Activated T-cell treated with anti-CD3 and anti-CD28 coated beads, Interleukin-2, amount 50 U/mL, for 72 hours (primary cell): Measurements from ENCODE around the gene SLC39A6. TPM values are rescaled to one million over a fixed set of nuclear protein-coding genes. Genes with fewer than 3 reads are reported as not detected.
"Not testable (repeated sequence)": the region's sequence is repeated elsewhere in the genome, so short reads cannot be mapped to it uniquely, and the experiment has no call there.

Source experiments
- ATAC-seq, 2 donors: fragments of 150-1000 bp; cut with Tn5 transposase; replicated peaks in 1 of 2; 2 replicates each; pipeline ENCODE4 v1.10.0; 2021; ENCODE audit warnings: moderate library complexity in 2 of 2, mild to moderate bottlenecking in 1 of 2
- DNase-seq, 2 donors: peaks; one replicate each; pipeline ENCODE4 v3.0.0; 2021 to 2022; ENCODE audit warnings: mixed read lengths in 1 of 2
- H3K27ac Mint-ChIP-seq: one replicate; pipeline ENCODE4 v1.8.0; 2022; ENCODE audit warnings: mild to moderate bottlenecking, moderate library complexity, mixed read lengths
- H3K27me3 Mint-ChIP-seq: one replicate; pipeline ENCODE4 v1.8.0; 2022; ENCODE audit warnings: low read depth, mixed read lengths
- H3K36me3 Mint-ChIP-seq, 2 donors: one replicate each; pipeline ENCODE4 v1.8.0; 2022; ENCODE audit warnings: mixed read lengths in 2 of 2, mild to moderate bottlenecking in 1 of 2; ENCODE audit not compliant: insufficient read depth in 2 of 2
- H3K4me1 Mint-ChIP-seq: one replicate; pipeline ENCODE4 v1.8.0; 2022; ENCODE audit warnings: low read depth, mixed read lengths
- H3K4me3 Mint-ChIP-seq, 2 donors: one replicate each; pipeline ENCODE4 v1.8.0; 2022; ENCODE audit warnings: mild to moderate bottlenecking in 2 of 2, mixed read lengths in 2 of 2, moderate library complexity in 2 of 2
- H3K9me3 Mint-ChIP-seq, 2 donors: one replicate each; pipeline ENCODE4 v1.8.0; 2022; ENCODE audit warnings: mixed read lengths in 2 of 2
- total RNA-seq, 2 donors: library from RNA; stranded (reverse); gene quantifications; one replicate each; pipeline ENCODE4 v1.2.3, GENCODE V29; 2022

The SLC39A6 gene
- 10 to 100 TPM; 25.4 to 27.5 TPM for total RNA-seq

- ATAC-seq (peak; percentile 91), DNase-seq (peak; percentile 96)
- Mint-ChIP-seq H3K27me3 (no peaks in the 10 kb centered on the region), H3K36me3 (peaks cover 7 to 21% of the 10 kb centered on the region in 2 donors), H3K4me3 (peak within 1 kb of the TSS; percentile 94), H3K9me3 (no peaks in the 10 kb centered on the region), H3K4me1 (peaks cover 73% of the 10 kb centered on the region), H3K27ac (peak within 1 kb of the TSS; percentile 95)
These were observed at the start of gene SLC39A6, which contains the start of gene ELP2 for GRCh38 chr18:36129300-36130038. SLC39A6 (minus strand) TSS chr18:36129340; CDS start chr18:36127007, 2,333 bp downstream. ELP2 (plus strand) TSS chr18:36129899; CDS start chr18:36129934, 35 bp downstream.

GRCh38 chr18:36177913-36178312 is 48.8 kb upstream of the SLC39A6 start:
- Mint-ChIP-seq H3K27ac (no peak overlapping the region), H3K9me3 (no peaks in the 10 kb centered on the region), H3K4me3 (no peak overlapping the region), H3K4me1 (peaks cover 9% of the 10 kb centered on the region), H3K36me3 (peaks cover 4 to 18% of the 10 kb centered on the region in 2 donors), H3K27me3 (no peaks in the 10 kb centered on the region)
- DNase-seq (no peak), ATAC-seq (no peak)

- peak in 1 of 2 donors; percentile 38 for ATAC-seq
- no peaks in the 10 kb centered on the region for H3K27me3 Mint-ChIP-seq
- H3K27ac Mint-ChIP-seq: peak overlapping the region; percentile 1
- H3K4me1 Mint-ChIP-seq: peaks cover 9% of the 10 kb centered on the region
- no peak for DNase-seq
- no peaks in the 10 kb centered on the region for H3K9me3 Mint-ChIP-seq
- H3K4me3 Mint-ChIP-seq: no peak overlapping the region
- peaks cover 4 to 18% of the 10 kb centered on the region in 2 donors for H3K36me3 Mint-ChIP-seq
These were observed 47.6 kb upstream of the SLC39A6 start for GRCh38 chr18:36176711-36177110.

GRCh38 chr18:36176177-36176584 is 47.0 kb upstream of the SLC39A6 start:
- ATAC-seq (peak in 1 of 2 donors; percentile 35), DNase-seq (no peak)
- H3K4me1 Mint-ChIP-seq: peaks cover 9% of the 10 kb centered on the region
- H3K4me3 Mint-ChIP-seq: no peak overlapping the region
- no peak overlapping the region for H3K27ac Mint-ChIP-seq
- H3K36me3 Mint-ChIP-seq: peaks cover 4 to 18% of the 10 kb centered on the region in 2 donors
- no peaks in the 10 kb centered on the region for H3K27me3 Mint-ChIP-seq
- H3K9me3 Mint-ChIP-seq: no peaks in the 10 kb centered on the region

- DNase-seq: no peak
- Mint-ChIP-seq H3K27ac (no peak overlapping the region), H3K9me3 (no peaks in the 10 kb centered on the region), H3K4me1 (peaks cover 9% of the 10 kb centered on the region), H3K4me3 (no peak overlapping the region), H3K27me3 (no peaks in the 10 kb centered on the region), H3K36me3 (peaks cover 4 to 18% of the 10 kb centered on the region in 2 donors)
- ATAC-seq: no peak
These were observed 46.3 kb upstream of the SLC39A6 start for GRCh38 chr18:36175481-36175880.

GRCh38 chr18:36169938-36170337 is 40.8 kb upstream of the SLC39A6 start:
- no peaks in the 10 kb centered on the region for H3K9me3 Mint-ChIP-seq
- H3K27me3 Mint-ChIP-seq: no peaks in the 10 kb centered on the region
- DNase-seq (no peak), ATAC-seq (no peak)
- no peak overlapping the region for H3K4me3 Mint-ChIP-seq
- no peaks in the 10 kb centered on the region for H3K4me1 Mint-ChIP-seq
- peaks cover 5 to 7% of the 10 kb centered on the region in 2 donors for H3K36me3 Mint-ChIP-seq
- no peak overlapping the region for H3K27ac Mint-ChIP-seq

- not testable (repeated sequence) for H3K4me1 Mint-ChIP-seq, H3K27ac Mint-ChIP-seq, H3K27me3 Mint-ChIP-seq, H3K9me3 Mint-ChIP-seq, H3K4me3 Mint-ChIP-seq, ATAC-seq, DNase-seq
- peaks cover 10 to 18% of the 10 kb centered on the region in 2 donors for H3K36me3 Mint-ChIP-seq
These were observed 39.2 kb upstream of the SLC39A6 start for GRCh38 chr18:36168296-36168695.

- peak overlapping the region; percentile 27 for H3K27ac Mint-ChIP-seq
- H3K27me3 Mint-ChIP-seq: no peaks in the 10 kb centered on the region
- no peak for DNase-seq
- H3K4me3 Mint-ChIP-seq: no peak overlapping the region
- H3K36me3 Mint-ChIP-seq: peaks cover 10 to 18% of the 10 kb centered on the region in 2 donors
- ATAC-seq: no peak
- no peaks in the 10 kb centered on the region for H3K4me1 Mint-ChIP-seq
- H3K9me3 Mint-ChIP-seq: no peaks in the 10 kb centered on the region
These were observed 38.6 kb upstream of the SLC39A6 start for GRCh38 chr18:36167692-36168218.

- Mint-ChIP-seq H3K36me3 (peaks cover 13 to 29% of the 10 kb centered on the region in 2 donors), H3K4me3 (no peak overlapping the region), H3K9me3 (no peaks in the 10 kb centered on the region), H3K27me3 (no peaks in the 10 kb centered on the region), H3K27ac (no peak overlapping the region), H3K4me1 (peaks cover 9% of the 10 kb centered on the region)
- DNase-seq (no peak), ATAC-seq (no peak)
These were observed 33.8 kb upstream of the SLC39A6 start for GRCh38 chr18:36162981-36163380.

GRCh38 chr18:36160959-36161371 is 31.8 kb upstream of the SLC39A6 start:
- H3K36me3 Mint-ChIP-seq: peaks cover 11 to 31% of the 10 kb centered on the region in 2 donors
- H3K27ac Mint-ChIP-seq: peak overlapping the region; percentile 90
- H3K4me1 Mint-ChIP-seq: peaks cover 9% of the 10 kb centered on the region
- H3K4me3 Mint-ChIP-seq: peak overlapping the region in 1 of 2 donors; percentile 34
- ATAC-seq (peak; percentile 66 to 87), DNase-seq (peak in 1 of 2 donors; percentile 23)
- H3K9me3 Mint-ChIP-seq: no peaks in the 10 kb centered on the region
- no peaks in the 10 kb centered on the region for H3K27me3 Mint-ChIP-seq

GRCh38 chr18:36158266-36158867 is 29.2 kb upstream of the SLC39A6 start:
- H3K36me3 Mint-ChIP-seq: peaks cover 8 to 26% of the 10 kb centered on the region in 2 donors
- H3K9me3 Mint-ChIP-seq: no peaks in the 10 kb centered on the region
- peaks cover 11% of the 10 kb centered on the region for H3K4me1 Mint-ChIP-seq
- no peaks in the 10 kb centered on the region for H3K27me3 Mint-ChIP-seq
- ATAC-seq (no peak), DNase-seq (no peak)
- H3K27ac Mint-ChIP-seq: peak overlapping the region; percentile 3
- no peak overlapping the region for H3K4me3 Mint-ChIP-seq

GRCh38 chr18:36157441-36157840 is 28.3 kb upstream of the SLC39A6 start:
- no peak for DNase-seq
- Mint-ChIP-seq H3K4me1 (peaks cover 18% of the 10 kb centered on the region), H3K4me3 (no peak overlapping the region), H3K36me3 (peaks cover 12 to 30% of the 10 kb centered on the region in 2 donors), H3K9me3 (no peaks in the 10 kb centered on the region), H3K27ac (peak overlapping the region; percentile 35), H3K27me3 (no peaks in the 10 kb centered on the region)
- ATAC-seq: no peak
